ENCODE results near the gene CALHM5. TPM values are rescaled to one million over a fixed set of nuclear protein-coding genes. Genes with fewer than 3 reads are reported as not detected.

Gene CALHM5
- total and polyA plus RNA-seq, 9 donors: 0.20 to 3.2 (median 0.70) TPM

- no peaks in the 10 kb centered on the region for H3K9me3 ChIP-seq
- no peaks in the 10 kb centered on the region for H3K27me3 ChIP-seq
- H3K36me3 ChIP-seq: no peaks in the 10 kb centered on the region
- no peak overlapping the region for H3K27ac ChIP-seq
- no peak overlapping the region for H3K4me3 ChIP-seq
- WGBS, 3 donors: 65 to 67% (median 66%) methylated on average over 7 of the region's 7 CpGs
- intact Hi-C loops (cut with DNase I): loop anchor here in 1 of 4 donors (10.0 kb wide), 1 partner anchor 294 kb away; the partner anchor contains the start of gene TSPYL1
- peaks cover 2% of the 10 kb centered on the region for H3K4me1 ChIP-seq (ENCODE audit: insufficient read depth)
- DNase-seq: no peak
- TF ChIP-seq EP300 (IDR thresholded peaks at IDR 0.05) (no peak), CTCF (IDR thresholded peaks at IDR 0.05) (no peak), POLR2A (IDR thresholded peaks at IDR 0.05) (no peak)
Observed at GRCh38 chr6:116568821-116569755, 57.6 kb downstream of the CALHM5 start.

DNA sequence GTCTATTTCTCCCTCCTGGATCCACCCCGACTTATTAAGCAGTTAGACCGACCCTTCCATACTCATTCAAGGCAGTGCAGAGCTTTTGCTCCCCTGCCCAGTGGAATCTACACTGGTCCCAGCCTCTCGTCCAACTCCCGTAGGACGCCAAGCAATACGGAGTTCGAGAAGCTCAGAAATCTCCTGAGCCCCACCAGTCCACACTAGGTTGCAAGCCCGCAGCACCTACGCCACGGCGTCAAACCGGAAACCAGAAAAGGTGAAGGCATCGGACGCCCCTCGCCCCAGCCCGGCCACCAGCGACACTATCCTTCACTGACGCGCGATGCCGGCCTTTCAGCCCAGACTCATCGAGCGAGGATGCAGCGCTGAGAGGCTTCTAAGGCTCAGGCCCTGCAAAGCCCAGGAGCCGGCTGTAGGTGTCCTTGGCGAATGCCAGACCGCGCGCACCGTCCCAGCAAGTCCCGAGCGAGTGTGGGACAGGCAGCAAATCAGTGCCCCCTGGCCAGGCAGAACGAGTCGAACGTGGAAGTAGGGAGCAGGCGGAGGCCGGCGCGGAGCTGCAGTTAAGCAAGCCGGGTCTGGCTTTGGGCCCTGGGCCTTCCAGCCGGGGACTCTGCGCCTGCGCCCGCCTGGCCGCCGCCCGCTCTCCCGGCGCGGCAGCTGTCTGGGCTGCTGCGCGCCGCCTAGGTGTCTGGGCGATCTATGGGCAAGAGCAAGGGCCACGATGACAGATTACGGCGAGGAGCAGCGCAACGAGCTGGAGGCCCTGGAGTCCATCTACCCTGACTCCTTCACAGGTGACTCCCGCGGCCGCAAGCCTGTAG lies 59.6 kb downstream of the CALHM5 start, which contains the start of gene RWDD1:
Gene RWDD1 (plus strand): TSS at position 649 of the 827 bp plus-strand sequence. CDS start 79 bp downstream, at position 728.
- H3K4me3 ChIP-seq: peak within 1 kb of the TSS; percentile 62
- no peaks in the 10 kb centered on the region for H3K36me3 ChIP-seq
- no peaks in the 10 kb centered on the region for H3K9me3 ChIP-seq
- H3K4me1 ChIP-seq (ENCODE audit: insufficient read depth): peaks cover 2% of the 10 kb centered on the region
- DNase-seq: peak; percentile 97 to 99 (median 98)
- 0 to 1% (median 0%) methylated on average over 54 to 62 of the region's 62 CpGs for WGBS, 3 donors
- intact Hi-C loops (cut with DNase I): no loop called here
- no peak for TF ChIP-seq EP300 (IDR thresholded peaks at IDR 0.05)
- peak; percentile 67 for TF ChIP-seq POLR2A (IDR thresholded peaks at IDR 0.05)
- no peak for TF ChIP-seq CTCF (IDR thresholded peaks at IDR 0.05)
- peak within 1 kb of the TSS; percentile 24 to 79 for H3K27ac ChIP-seq
- no peaks in the 10 kb centered on the region for H3K27me3 ChIP-seq

- Histone ChIP-seq H3K4me3 (peak overlapping the region; percentile 62), H3K9me3 (no peaks in the 10 kb centered on the region), H3K36me3 (no peaks in the 10 kb centered on the region), H3K4me1 (ENCODE audit: insufficient read depth) (peaks cover 2% of the 10 kb centered on the region), H3K27ac (peak overlapping the region; percentile 24 to 79), H3K27me3 (no peaks in the 10 kb centered on the region)
- TF ChIP-seq EP300 (IDR thresholded peaks at IDR 0.05) (no peak), CTCF (IDR thresholded peaks at IDR 0.05) (no peak), POLR2A (IDR thresholded peaks at IDR 0.05) (no peak)
- WGBS, 3 donors: 0 to 1% (median 0%) methylated on average over 12 of the region's 12 CpGs
- intact Hi-C loops (cut with DNase I): no loop called here
- DNase-seq: no peak
Observed at GRCh38 chr6:116571683-116572000, 60.2 kb downstream of the CALHM5 start.

DNA sequence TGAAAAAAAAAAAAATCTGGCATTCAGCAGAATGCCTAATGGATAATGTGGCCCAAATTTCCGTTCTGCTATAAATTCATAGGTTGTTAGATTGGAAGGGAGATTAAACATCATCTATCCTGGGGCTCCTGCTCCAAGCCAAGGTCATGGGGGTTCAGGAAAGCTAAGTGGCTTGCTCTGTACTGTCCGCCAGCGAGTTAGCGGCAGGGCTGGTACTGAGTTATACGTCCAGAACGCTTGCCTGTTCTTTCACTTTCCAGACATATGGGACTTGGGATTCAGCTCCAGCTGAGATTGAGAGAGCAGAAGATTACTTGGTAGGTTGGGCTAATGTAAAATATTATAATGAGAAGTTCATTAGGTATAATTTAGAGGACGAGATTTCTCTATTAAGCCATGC lies 60.7 kb downstream of the CALHM5 start:
- no peak for DNase-seq
- Histone ChIP-seq H3K36me3 (no peaks in the 10 kb centered on the region), H3K4me3 (peak overlapping the region; percentile 62), H3K9me3 (no peaks in the 10 kb centered on the region), H3K27me3 (no peaks in the 10 kb centered on the region), H3K27ac (no peak overlapping the region), H3K4me1 (ENCODE audit: insufficient read depth) (peaks cover 4% of the 10 kb centered on the region)
- TF ChIP-seq POLR2A (IDR thresholded peaks at IDR 0.05): no peak
- no peak for TF ChIP-seq CTCF (IDR thresholded peaks at IDR 0.05)
- no peak for TF ChIP-seq EP300 (IDR thresholded peaks at IDR 0.05)
- WGBS, 3 donors: 1 to 3% (median 2%) methylated on average over 7 of the region's 7 CpGs
- intact Hi-C loops (cut with DNase I): no loop called here
